ENCODE results near the gene RAB11FIP5. TPM values are rescaled to one million over a fixed set of nuclear protein-coding genes. Genes with fewer than 3 reads are reported as not detected.

RAB11FIP5 gene
- total and polyA plus RNA-seq, 2 donors (not counting 3 experiments of a cell fraction or from before 2014, with no cell fraction given): 36.6 to 47.0 TPM

- no peak overlapping the region for H3K4me2 ChIP-seq (ENCODE audit: insufficient read depth, low read length)
- H3K27me3 ChIP-seq (ENCODE audit: control insufficient read depth in 2 of 2, insufficient read depth in 2 of 2, low read length in 2 of 2): no peaks in the 10 kb centered on the region
- H2AFZ ChIP-seq (ENCODE audit: low read depth, low read length): no peak overlapping the region
- FAIRE-seq (no peak), DNase-seq (ENCODE audit: low read depth, low spot score) (no peak)
- no peak overlapping the region for H3K27ac ChIP-seq (ENCODE audit: insufficient read depth, low read depth, low read length)
- dilution Hi-C loops (cut with MboI; ENCODE audit: extremely low pct_ligation_motif_present, low sequenced_read_pairs) (no loop called here), intact Hi-C loops (cut with micrococcal nuclease) (no loop called here)
- ChIA-PET CTCF (interaction anchor here (0.6 to 1.5 kb wide), 2 partner anchors 10 to 31 kb away, joined by 3 to 5 read pairs; no protein-coding TSS in a partner anchor), POLR2A (no interaction called here)
- TF ChIP-seq JUN (IDR thresholded peaks at IDR 0.05; ENCODE audit: borderline replicate concordance, insufficient read depth, insufficient read length, low read depth): no peak
- no peak for TF ChIP-seq GATA2 (IDR thresholded peaks at IDR 0.05; ENCODE audit: insufficient read depth, insufficient read length, low read depth, low read length)
- no peak for TF ChIP-seq MYC (IDR thresholded peaks at IDR 0.05; ENCODE audit: low read depth, low read length)
- no peak for TF ChIP-seq FOS (IDR thresholded peaks at IDR 0.05; ENCODE audit: borderline replicate concordance, insufficient read depth, low read length)
- no peak for TF ChIP-seq POLR2AphosphoS5 (IDR thresholded peaks at IDR 0.05; ENCODE audit: insufficient read depth, low read depth, low read length)
- TF ChIP-seq EZH2 (IDR thresholded peaks at IDR 0.05; ENCODE audit: borderline replicate concordance, low read depth, low read length, severe bottlenecking): no peak
- no peak for TF ChIP-seq CTCF (IDR thresholded peaks at IDR 0.05; ENCODE audit: extremely low read depth in 1 of 2, insufficient read depth in 1 of 2, low read depth in 1 of 2, low read length in 2 of 2)
- TF ChIP-seq POLR2A (IDR thresholded peaks at IDR 0.05; ENCODE audit: low read depth, low read length): no peak
- TF ChIP-seq MAX (IDR thresholded peaks at IDR 0.05; ENCODE audit: insufficient read depth, insufficient read length): no peak
- no peak overlapping the region for H3K9ac ChIP-seq (replicated peaks; ENCODE audit: extremely low read depth, insufficient read depth, low read length)
- H3K9me3 ChIP-seq (replicated peaks; ENCODE audit: control insufficient read depth, insufficient read depth, low read length): no peaks in the 10 kb centered on the region
- BruUV-seq (replicated peaks): no TSS peak
- peaks cover 2% of the 10 kb centered on the region in 2 experiments for H3K36me3 ChIP-seq (ENCODE audit: control insufficient read depth in 2 of 2, extremely low read depth in 1 of 2, insufficient read depth in 2 of 2, low read length in 2 of 2)
- no peaks in the 10 kb centered on the region for H3K9me1 ChIP-seq (replicated peaks; ENCODE audit: control insufficient read depth, extremely low read depth, insufficient read depth, low read length)
- no peaks in the 10 kb centered on the region for H4K20me1 ChIP-seq (replicated peaks; ENCODE audit: control insufficient read depth, extremely low read depth, insufficient read depth, low read length)
- no peaks in the 10 kb centered on the region for H3K4me1 ChIP-seq (ENCODE audit: control insufficient read depth, extremely low read depth, insufficient read depth, low read length)
- H3K79me2 ChIP-seq (ENCODE audit: control insufficient read depth, insufficient read depth, low read length): no peaks in the 10 kb centered on the region
- H3K4me3 ChIP-seq (replicated peaks in 1 of 3; ENCODE audit: insufficient read depth in 1 of 3, low read depth in 1 of 3, low read length in 3 of 3): no peak overlapping the region
Observed at GRCh38 chr2:73032702-73033097, 80.0 kb downstream of the RAB11FIP5 start.
